DND-41 (cell line): Measurements from ENCODE around the gene GTF2A1L.

Source experiments
- ATAC-seq: fragments of 200-7000 bp; cut with Tn5 transposase; 3 replicates; pipeline ENCODE4 v1.9.1; 2021; ENCODE audit warnings: low read depth; ENCODE audit not compliant: insufficient read depth
- DNase-seq: peaks from one replicate; pipeline ENCODE4 v3.0.0-alpha.2; 2020
- H2AFZ ChIP-seq: 2 replicates; pipeline ENCODE4 v1.6.0; 2012; ENCODE audit warnings: low read depth, low read length
- H3K27ac ChIP-seq: 2 replicates; pipeline ENCODE4 v1.5.1; 2012; ENCODE audit warnings: low read length, inconsistent platforms
- H3K27me3 ChIP-seq: fragments of 200-600 bp; sonication (generic); 2 replicates; pipeline ENCODE4 v1.6.0; 2012; ENCODE audit warnings: low read length, mild to moderate bottlenecking, inconsistent platforms; ENCODE audit not compliant: insufficient read depth, poor library complexity
- H3K36me3 ChIP-seq: 2 replicates; pipeline ENCODE4 v1.5.1; 2012; ENCODE audit warnings: low read length, inconsistent platforms; ENCODE audit not compliant: insufficient read depth
- H3K4me1 ChIP-seq: 2 replicates; pipeline ENCODE4 v1.5.1; 2012; ENCODE audit warnings: mild to moderate bottlenecking, low read length; ENCODE audit not compliant: insufficient read depth
- H3K4me2 ChIP-seq: 2 replicates; pipeline ENCODE4 v1.6.0; 2012; ENCODE audit warnings: mild to moderate bottlenecking, moderate library complexity, low read length, inconsistent platforms; ENCODE audit not compliant: insufficient read depth
- H3K4me3 ChIP-seq, 2 experiments: fragments of 200-600 bp in 1 of 2; shearing (Covaris generic) in 1 of 2; 2 replicates each; pipeline ENCODE4 v1.5.1; 2012 to 2016; ENCODE audit warnings: inconsistent platforms in 2 of 2, low read length in 2 of 2, mild to moderate bottlenecking in 2 of 2, low read depth in 1 of 2, moderate library complexity in 1 of 2
- H3K79me2 ChIP-seq: 2 replicates; pipeline ENCODE4 v1.6.0; 2012; ENCODE audit warnings: low read length, inconsistent platforms; ENCODE audit not compliant: insufficient read depth
- H3K9ac ChIP-seq: 2 replicates; pipeline ENCODE4 v1.6.0; 2012; ENCODE audit warnings: low read depth, mild to moderate bottlenecking, inconsistent platforms, low read length, moderate library complexity
- H3K9me3 ChIP-seq: 2 replicates; pipeline ENCODE4 v1.5.1; 2012; ENCODE audit warnings: low read length, moderate library complexity, mild to moderate bottlenecking, inconsistent platforms; ENCODE audit not compliant: insufficient read depth, severe bottlenecking
- H4K20me1 ChIP-seq: 2 replicates; pipeline ENCODE4 v1.6.0; 2012; ENCODE audit warnings: low read length; ENCODE audit not compliant: insufficient read depth
- EZH2 ChIP-seq: IDR thresholded peaks from 3 replicates; pipeline ENCODE4 v1.6.1; 2012; ENCODE audit warnings: borderline replicate concordance, low read depth, mild to moderate bottlenecking, moderate library complexity, low read length, inconsistent platforms; ENCODE audit not compliant: severe bottlenecking
- TF ChIP-seq, protein P1 (sequence below): IDR thresholded peaks from 2 replicates; pipeline ENCODE4 v1.5.1; 2012; ENCODE audit warnings: borderline replicate concordance, low read length, moderate library complexity, mild to moderate bottlenecking; ENCODE audit not compliant: poor library complexity, severe bottlenecking; ENCODE audit errors: extremely low read depth

GTF2A1L gene

DNA sequence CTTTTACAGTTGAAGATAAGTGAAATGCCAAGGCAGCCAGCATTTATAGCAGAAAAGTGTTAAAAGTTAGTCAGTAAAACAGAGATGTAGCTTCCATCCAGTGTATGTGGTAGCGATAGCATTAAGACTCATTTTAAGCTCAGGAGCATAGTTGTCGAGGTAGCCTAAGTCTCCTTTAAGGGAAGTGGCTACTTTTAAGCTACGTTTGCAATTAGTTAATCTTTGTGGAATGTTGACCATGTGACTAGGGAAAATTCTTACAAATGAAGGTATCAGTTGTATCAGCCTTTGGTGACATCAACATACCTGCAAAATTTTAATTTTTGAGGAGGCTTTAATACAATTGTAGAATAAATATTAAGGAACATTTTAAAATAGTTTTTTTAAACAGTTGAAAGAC is 76.0 kb downstream of the GTF2A1L start:
- TF ChIP-seq, protein P1, sequence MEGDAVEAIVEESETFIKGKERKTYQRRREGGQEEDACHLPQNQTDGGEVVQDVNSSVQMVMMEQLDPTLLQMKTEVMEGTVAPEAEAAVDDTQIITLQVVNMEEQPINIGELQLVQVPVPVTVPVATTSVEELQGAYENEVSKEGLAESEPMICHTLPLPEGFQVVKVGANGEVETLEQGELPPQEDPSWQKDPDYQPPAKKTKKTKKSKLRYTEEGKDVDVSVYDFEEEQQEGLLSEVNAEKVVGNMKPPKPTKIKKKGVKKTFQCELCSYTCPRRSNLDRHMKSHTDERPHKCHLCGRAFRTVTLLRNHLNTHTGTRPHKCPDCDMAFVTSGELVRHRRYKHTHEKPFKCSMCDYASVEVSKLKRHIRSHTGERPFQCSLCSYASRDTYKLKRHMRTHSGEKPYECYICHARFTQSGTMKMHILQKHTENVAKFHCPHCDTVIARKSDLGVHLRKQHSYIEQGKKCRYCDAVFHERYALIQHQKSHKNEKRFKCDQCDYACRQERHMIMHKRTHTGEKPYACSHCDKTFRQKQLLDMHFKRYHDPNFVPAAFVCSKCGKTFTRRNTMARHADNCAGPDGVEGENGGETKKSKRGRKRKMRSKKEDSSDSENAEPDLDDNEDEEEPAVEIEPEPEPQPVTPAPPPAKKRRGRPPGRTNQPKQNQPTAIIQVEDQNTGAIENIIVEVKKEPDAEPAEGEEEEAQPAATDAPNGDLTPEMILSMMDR = no peak
- no peak for TF ChIP-seq EZH2
- H3K9ac ChIP-seq = no peak overlapping the region
- no peak for DNase-seq
- ATAC-seq = no peak
- H4K20me1 ChIP-seq = no peaks in the 10 kb centered on the region
- no peak overlapping the region for H3K27ac ChIP-seq
- H3K9me3 ChIP-seq = no peaks in the 10 kb centered on the region
- no peak overlapping the region for H3K4me3 ChIP-seq
- H3K79me2 ChIP-seq = no peaks in the 10 kb centered on the region
- peaks cover 3% of the 10 kb centered on the region for H3K27me3 ChIP-seq
- H2AFZ ChIP-seq = no peak overlapping the region
- no peak overlapping the region for H3K4me2 ChIP-seq
- no peaks in the 10 kb centered on the region for H3K36me3 ChIP-seq
- no peaks in the 10 kb centered on the region for H3K4me1 ChIP-seq

DNA sequence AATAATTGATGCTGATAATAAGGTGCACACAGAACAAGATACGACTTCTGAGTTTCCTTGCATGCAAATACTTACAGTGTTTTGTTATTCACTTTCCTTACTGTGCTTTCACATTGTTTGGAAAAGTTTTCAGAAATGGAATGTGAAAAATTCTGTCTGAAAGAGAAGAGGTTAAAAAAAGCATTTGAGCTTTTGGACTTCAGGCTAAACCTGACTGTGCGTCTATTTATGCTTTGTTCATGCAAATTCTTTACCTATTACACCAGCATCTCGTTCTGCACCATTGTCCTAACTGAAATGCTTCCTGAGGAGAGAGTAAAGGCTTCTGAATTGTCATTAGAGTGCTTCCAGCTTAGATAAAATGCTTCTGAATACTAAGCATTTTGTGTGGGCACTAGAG is 76.5 kb downstream of the GTF2A1L start:
- H3K79me2 ChIP-seq = no peaks in the 10 kb centered on the region
- no peak overlapping the region for H3K27ac ChIP-seq
- ATAC-seq = no peak
- no peak overlapping the region for H3K9ac ChIP-seq
- no peak overlapping the region for H3K4me3 ChIP-seq
- no peaks in the 10 kb centered on the region for H4K20me1 ChIP-seq
- no peak for TF ChIP-seq EZH2
- TF ChIP-seq, protein P1 = no peak
- no peak for DNase-seq
- H3K4me1 ChIP-seq = no peaks in the 10 kb centered on the region
- no peaks in the 10 kb centered on the region for H3K9me3 ChIP-seq
- H3K4me2 ChIP-seq = no peak overlapping the region
- H3K36me3 ChIP-seq = no peaks in the 10 kb centered on the region
- H2AFZ ChIP-seq = no peak overlapping the region
- H3K27me3 ChIP-seq = peaks cover 3% of the 10 kb centered on the region

GRCh38 chr2:48695991-48696390 is 78.3 kb downstream of the GTF2A1L start:
- Histone ChIP-seq H3K4me3 (no peak overlapping the region), H3K9me3 (no peaks in the 10 kb centered on the region), H3K36me3 (no peaks in the 10 kb centered on the region), H4K20me1 (no peaks in the 10 kb centered on the region), H3K27ac (no peak overlapping the region), H3K9ac (no peak overlapping the region), H3K27me3 (peaks cover 6% of the 10 kb centered on the region), H3K79me2 (no peaks in the 10 kb centered on the region), H3K4me1 (no peaks in the 10 kb centered on the region), H3K4me2 (no peak overlapping the region), H2AFZ (no peak overlapping the region)
- DNase-seq (no peak), ATAC-seq (no peak)
- TF ChIP-seq, protein P1 = no peak

DNA sequence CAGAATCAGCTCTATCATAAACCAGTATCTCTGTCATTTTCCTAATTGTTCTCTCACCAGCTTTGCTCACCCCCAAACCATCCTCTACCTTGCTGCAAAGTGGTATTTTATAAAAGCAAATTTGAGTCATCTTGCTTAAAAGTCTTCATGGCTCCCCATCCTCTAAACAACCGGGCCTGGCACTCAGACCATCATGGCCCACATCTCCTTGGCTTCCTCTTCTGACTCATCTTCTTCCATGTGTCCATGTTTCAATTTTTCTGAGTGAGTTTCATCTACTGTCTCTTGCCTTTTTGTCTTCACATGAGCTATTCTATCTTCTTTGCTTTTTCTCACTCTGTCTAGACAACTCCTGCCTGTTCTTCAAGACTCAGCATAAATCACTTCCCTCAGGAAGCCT is 79.2 kb downstream of the GTF2A1L start:
- Histone ChIP-seq H3K4me2 (no peak overlapping the region), H2AFZ (no peak overlapping the region), H4K20me1 (no peaks in the 10 kb centered on the region), H3K36me3 (no peaks in the 10 kb centered on the region), H3K4me1 (no peaks in the 10 kb centered on the region), H3K27ac (no peak overlapping the region), H3K4me3 (no peak overlapping the region), H3K9me3 (no peaks in the 10 kb centered on the region), H3K9ac (no peak overlapping the region), H3K79me2 (no peaks in the 10 kb centered on the region), H3K27me3 (peaks cover 6% of the 10 kb centered on the region)
- DNase-seq (no peak), ATAC-seq (no peak)
- TF ChIP-seq EZH2 = no peak
- TF ChIP-seq, protein P1 = no peak
